HFFc6 (cell line): ENCODE results near the gene NALF2. TPM values are rescaled to one million over a fixed set of nuclear protein-coding genes. Genes with fewer than 3 reads are reported as not detected.

ENCODE experiments used
- DNase-seq: peaks from one replicate; pipeline ENCODE4 v3.0.0-alpha.2; 2018
- H3K27ac Mint-ChIP-seq: 2 replicates; pipeline ENCODE4 v1.8.0; 2020; ENCODE audit warnings: mild to moderate bottlenecking, mixed read lengths
- H3K27me3 Mint-ChIP-seq: 2 replicates; pipeline ENCODE4 v1.8.0; 2021; ENCODE audit warnings: mild to moderate bottlenecking, moderate library complexity, mixed read lengths; ENCODE audit not compliant: insufficient read depth
- H3K36me3 Mint-ChIP-seq: 2 replicates; pipeline ENCODE4 v1.8.0; 2021; ENCODE audit warnings: low read depth, mixed read lengths
- H3K4me1 Mint-ChIP-seq: 2 replicates; pipeline ENCODE4 v1.8.0; 2020; ENCODE audit warnings: low read depth, mixed read lengths
- H3K4me3 Mint-ChIP-seq: 2 replicates; pipeline ENCODE4 v1.8.0; 2020; ENCODE audit warnings: mild to moderate bottlenecking, moderate library complexity, mixed read lengths
- H3K9me3 Mint-ChIP-seq: 2 replicates; pipeline ENCODE4 v1.8.0; 2020; ENCODE audit warnings: mild to moderate bottlenecking, mixed read lengths
- CTCF ChIP-seq: fragments of 200-600 bp; sonication (generic); IDR thresholded peaks from 2 replicates; pipeline ENCODE4 v1.5.0; 2021; ENCODE audit warnings: antibody characterized with exemption, mild to moderate bottlenecking
- total RNA-seq, 6 experiments: library from RNA; stranded (reverse); fragmentation: NEBNext Ultra II Directional; extraction: Animal tissue kit (Norgen Biotek cat#: 25700); gene quantifications; 2 replicates in 1 of 6; 3 replicates in 5 of 6; pipeline ENCODE4 v1.2.3, GENCODE V29; 2021

Gene NALF2
- total RNA-seq, 6 experiments from 2014 or later: not detected

- DNase-seq: no peak
- TF ChIP-seq CTCF: no peak
- H3K4me1 Mint-ChIP-seq: no peaks in the 10 kb centered on the region
- no peaks in the 10 kb centered on the region for H3K36me3 Mint-ChIP-seq
- H3K9me3 Mint-ChIP-seq: no peaks in the 10 kb centered on the region
- H3K27me3 Mint-ChIP-seq: peaks cover 17% of the 10 kb centered on the region
- no peak overlapping the region for H3K4me3 Mint-ChIP-seq
- no peak overlapping the region for H3K27ac Mint-ChIP-seq
These were observed 6.1 kb downstream of the NALF2 start for GRCh38 chrX:69510137-69510715.

- Mint-ChIP-seq H3K36me3 (no peaks in the 10 kb centered on the region), H3K9me3 (no peaks in the 10 kb centered on the region), H3K27me3 (peaks cover 13% of the 10 kb centered on the region), H3K4me3 (no peak overlapping the region), H3K27ac (no peak overlapping the region), H3K4me1 (no peaks in the 10 kb centered on the region)
- no peak for TF ChIP-seq CTCF
- DNase-seq: no peak
These were observed 6.9 kb downstream of the NALF2 start for GRCh38 chrX:69510914-69511513.

- Mint-ChIP-seq H3K27me3 (no peaks in the 10 kb centered on the region; the same call in 1 of the 2 replicates), H3K9me3 (no peaks in the 10 kb centered on the region), H3K4me1 (no peaks in the 10 kb centered on the region), H3K4me3 (no peak overlapping the region), H3K27ac (no peak overlapping the region), H3K36me3 (no peaks in the 10 kb centered on the region)
- DNase-seq: no peak
- no peak for TF ChIP-seq CTCF
These were observed 17.9 kb downstream of the NALF2 start for GRCh38 chrX:69522052-69522451.

GRCh38 chrX:69523314-69523713, 19.2 kb downstream of the NALF2 start:
- no peaks in the 10 kb centered on the region for H3K36me3 Mint-ChIP-seq
- no peak for TF ChIP-seq CTCF
- no peaks in the 10 kb centered on the region for H3K9me3 Mint-ChIP-seq
- no peak for DNase-seq
- H3K27me3 Mint-ChIP-seq: no peaks in the 10 kb centered on the region; the same call in 1 of the 2 replicates
- no peaks in the 10 kb centered on the region for H3K4me1 Mint-ChIP-seq
- H3K4me3 Mint-ChIP-seq: no peak overlapping the region
- no peak overlapping the region for H3K27ac Mint-ChIP-seq

GRCh38 chrX:69524781-69525363, 20.7 kb downstream of the NALF2 start:
- TF ChIP-seq CTCF: no peak
- DNase-seq: no peak
- Mint-ChIP-seq H3K36me3 (no peaks in the 10 kb centered on the region), H3K4me1 (no peaks in the 10 kb centered on the region), H3K9me3 (no peaks in the 10 kb centered on the region), H3K27me3 (no peaks in the 10 kb centered on the region; the same call in 1 of the 2 replicates), H3K27ac (no peak overlapping the region), H3K4me3 (no peak overlapping the region)
